NCI-H1436 (cell line): ENCODE measurements around the gene LEFTY2.
"Not testable (repeated sequence)": the region's sequence is repeated elsewhere in the genome, so short reads cannot be mapped to it uniquely, and the experiment has no call there.

Experiments
- DNase-seq: peaks from one replicate; lab custom pipeline; 2025; lab: John Stamatoyannopoulos, UW

The LEFTY2 gene

GRCh38 chr1:225941187-225941941, at the start of gene LEFTY2:
LEFTY2 (minus strand) TSS chr1:225941220; CDS start chr1:225941140, 80 bp downstream.
- no peak for DNase-seq

GRCh38 chr1:225987491-225988316, 46.7 kb upstream of the LEFTY2 start:
- peak; percentile 57 for DNase-seq

- DNase-seq: no peak
Measured at GRCh38 chr1:225981714-225982113, 40.7 kb upstream of the LEFTY2 start.

GRCh38 chr1:225980005-225980836, 39.2 kb upstream of the LEFTY2 start:
- DNase-seq: peak; percentile 72

- DNase-seq: no peak
Measured at GRCh38 chr1:225979421-225979820, 38.4 kb upstream of the LEFTY2 start.

- DNase-seq: no peak
Measured at GRCh38 chr1:225977937-225978748, 37.1 kb upstream of the LEFTY2 start.

GRCh38 chr1:225975146-225975545, 34.1 kb upstream of the LEFTY2 start:
- not testable (repeated sequence) for DNase-seq

- DNase-seq: no peak
Measured at GRCh38 chr1:225974454-225974853, 33.4 kb upstream of the LEFTY2 start.

- peak; percentile 91 for DNase-seq
Measured at GRCh38 chr1:225973158-225973557, 32.1 kb upstream of the LEFTY2 start.

GRCh38 chr1:225972344-225973152, 31.5 kb upstream of the LEFTY2 start:
- DNase-seq: no peak

- not testable (repeated sequence) for DNase-seq
Measured at GRCh38 chr1:225970592-225971157, 29.7 kb upstream of the LEFTY2 start.

- not testable (repeated sequence) for DNase-seq
Measured at GRCh38 chr1:225969751-225970150, 28.7 kb upstream of the LEFTY2 start.

- no peak for DNase-seq
Measured at GRCh38 chr1:225965231-225965630, 24.2 kb upstream of the LEFTY2 start.

GRCh38 chr1:225963735-225964530, 22.9 kb upstream of the LEFTY2 start:
- no peak for DNase-seq

- DNase-seq: no peak
Measured at GRCh38 chr1:225962440-225962975, 21.5 kb upstream of the LEFTY2 start.

GRCh38 chr1:225961659-225962439, 20.8 kb upstream of the LEFTY2 start:
- no peak for DNase-seq

- DNase-seq: no peak
Measured at GRCh38 chr1:225958041-225958440, 17.0 kb upstream of the LEFTY2 start.

- no peak for DNase-seq
Measured at GRCh38 chr1:225954753-225955152, 13.7 kb upstream of the LEFTY2 start.
